BE2C (cell line): ENCODE measurements around the gene KRTAP5-3.
"Not testable (repeated sequence)": the region's sequence is repeated elsewhere in the genome, so short reads cannot be mapped to it uniquely, and the experiment has no call there.

Source experiments
- DNase-seq: peaks from one replicate; pipeline ENCODE4 v3.0.0-alpha.2; 2020
- H3K27me3 ChIP-seq: fragments of 250-450 bp; sonication (Bioruptor Pico); 2 replicates; pipeline ENCODE4 v1.5.1; 2020; ENCODE audit warnings: mild to moderate bottlenecking
- H3K36me3 ChIP-seq: fragments of 250-450 bp; sonication (Bioruptor Pico); 2 replicates; pipeline ENCODE4 v1.5.1; 2020; ENCODE audit warnings: mild to moderate bottlenecking
- H3K4me1 ChIP-seq: fragments of 250-450 bp; sonication (Bioruptor Pico); 2 replicates; pipeline ENCODE4 v1.5.1; 2020
- H3K4me3 ChIP-seq: 2 replicates; pipeline ENCODE4 v1.5.1; 2011; ENCODE audit warnings: low read depth, low read length
- H3K9me3 ChIP-seq: fragments of 250-450 bp; sonication (Bioruptor Pico); 2 replicates; pipeline ENCODE4 v1.5.1; 2020
- CTCF ChIP-seq: IDR thresholded peaks from 2 replicates; pipeline ENCODE4 v1.5.1; 2012; ENCODE audit warnings: mild to moderate bottlenecking, low read depth, low read length

KRTAP5-3 gene

GRCh38 chr11:1586699-1587098 is 21.6 kb downstream of the KRTAP5-3 start:
- Histone ChIP-seq H3K4me1 (no peaks in the 10 kb centered on the region), H3K4me3 (no peak overlapping the region), H3K9me3 (no peaks in the 10 kb centered on the region), H3K36me3 (no peaks in the 10 kb centered on the region), H3K27me3 (no peaks in the 10 kb centered on the region)
- DNase-seq = no peak
- no peak for TF ChIP-seq CTCF

- not testable (repeated sequence) for H3K36me3 ChIP-seq, H3K4me1 ChIP-seq, H3K4me3 ChIP-seq, H3K9me3 ChIP-seq, DNase-seq, H3K27me3 ChIP-seq
Observed at GRCh38 chr11:1584661-1585370, 23.4 kb downstream of the KRTAP5-3 start, which contains the start of gene KRTAP5-1. KRTAP5-1 (minus strand) TSS chr11:1585283; CDS start chr11:1585249, 34 bp downstream.

- not testable (repeated sequence) for H3K9me3 ChIP-seq, H3K4me1 ChIP-seq, H3K27me3 ChIP-seq, DNase-seq, H3K4me3 ChIP-seq, H3K36me3 ChIP-seq
Observed at GRCh38 chr11:1582909-1583308, 25.4 kb downstream of the KRTAP5-3 start.

- Histone ChIP-seq H3K36me3 (no peaks in the 10 kb centered on the region), H3K9me3 (no peaks in the 10 kb centered on the region), H3K4me1 (no peaks in the 10 kb centered on the region), H3K4me3 (no peak overlapping the region), H3K27me3 (no peaks in the 10 kb centered on the region)
- no peak for TF ChIP-seq CTCF
- no peak for DNase-seq
Observed at GRCh38 chr11:1581976-1582375, 26.3 kb downstream of the KRTAP5-3 start.

GRCh38 chr11:1576825-1577224 is 31.4 kb downstream of the KRTAP5-3 start:
- H3K27me3 ChIP-seq = peaks cover 27% of the 10 kb centered on the region
- no peak for TF ChIP-seq CTCF
- H3K9me3 ChIP-seq = no peaks in the 10 kb centered on the region
- H3K4me3 ChIP-seq = no peak overlapping the region
- no peaks in the 10 kb centered on the region for H3K4me1 ChIP-seq
- no peaks in the 10 kb centered on the region for H3K36me3 ChIP-seq
- no peak for DNase-seq

- not testable (repeated sequence) for H3K36me3 ChIP-seq, H3K9me3 ChIP-seq, H3K4me3 ChIP-seq, DNase-seq, H3K4me1 ChIP-seq
- peaks cover 27% of the 10 kb centered on the region for H3K27me3 ChIP-seq
Observed at GRCh38 chr11:1575756-1576155, 32.5 kb downstream of the KRTAP5-3 start.

GRCh38 chr11:1574933-1575242 is 33.4 kb downstream of the KRTAP5-3 start:
- H3K27me3 ChIP-seq = peaks cover 27% of the 10 kb centered on the region
- TF ChIP-seq CTCF = no peak
- H3K4me1 ChIP-seq = peaks cover 3% of the 10 kb centered on the region; the same call in 1 of the 2 replicates
- H3K9me3 ChIP-seq = no peaks in the 10 kb centered on the region
- DNase-seq = no peak
- no peak overlapping the region for H3K4me3 ChIP-seq
- no peaks in the 10 kb centered on the region for H3K36me3 ChIP-seq
